ENCODE data around the gene IRF6.
A peak's percentile ranks its signal among the peaks of the same experiment; 100 is the strongest.

Gene IRF6

GRCh38 chr1:209759829-209760359 lies 46.0 kb downstream of the IRF6 start:
- DNase-seq (ENCODE audit: low read depth in 2 of 2) = no peak

GRCh38 chr1:209758400-209758799 lies 47.5 kb downstream of the IRF6 start:
- no peak for DNase-seq (ENCODE audit: low read depth in 2 of 2)

GRCh38 chr1:209756615-209757445 lies 49.1 kb downstream of the IRF6 start:
- DNase-seq (ENCODE audit: low read depth in 2 of 2) = no peak

- peak; percentile 34 to 48 for DNase-seq (ENCODE audit: low read depth in 2 of 2)
Observed at GRCh38 chr1:209755926-209756614, 49.9 kb downstream of the IRF6 start, which contains the start of gene TRAF3IP3. Gene TRAF3IP3, plus strand, starts transcription at chr1:209756053. Its CDS starts 3,987 bp downstream, at chr1:209760040.

GRCh38 chr1:209755256-209755655 lies 50.7 kb downstream of the IRF6 start:
- no peak for DNase-seq (ENCODE audit: low read depth in 2 of 2)

- no peak for DNase-seq (ENCODE audit: low read depth in 2 of 2)
Observed at GRCh38 chr1:209752890-209753289, 53.1 kb downstream of the IRF6 start.

- DNase-seq (ENCODE audit: low read depth in 2 of 2) = no peak
Observed at GRCh38 chr1:209751627-209752231, 54.2 kb downstream of the IRF6 start.

GRCh38 chr1:209749670-209750323 lies 56.1 kb downstream of the IRF6 start:
- no peak for DNase-seq (ENCODE audit: low read depth in 2 of 2)

GRCh38 chr1:209749205-209749604 lies 56.7 kb downstream of the IRF6 start:
- DNase-seq (ENCODE audit: low read depth in 2 of 2) = no peak

GRCh38 chr1:209748620-209749019 lies 57.3 kb downstream of the IRF6 start:
- DNase-seq (ENCODE audit: low read depth in 2 of 2) = no peak

GRCh38 chr1:209747580-209748262 lies 58.2 kb downstream of the IRF6 start:
- peak; percentile 58 to 74 for DNase-seq (ENCODE audit: low read depth in 2 of 2)

GRCh38 chr1:209746451-209747165 lies 59.3 kb downstream of the IRF6 start:
- no peak for DNase-seq (ENCODE audit: low read depth in 2 of 2)

GRCh38 chr1:209743145-209743482 lies 62.8 kb downstream of the IRF6 start:
- DNase-seq (ENCODE audit: low read depth in 2 of 2) = no peak

- no peak for DNase-seq (ENCODE audit: low read depth in 2 of 2)
Observed at GRCh38 chr1:209742409-209743144, 63.4 kb downstream of the IRF6 start.

- no peak for DNase-seq (ENCODE audit: low read depth in 2 of 2)
Observed at GRCh38 chr1:209741889-209742288, 64.1 kb downstream of the IRF6 start.

- DNase-seq (ENCODE audit: low read depth in 2 of 2) = no peak
Observed at GRCh38 chr1:209741193-209741592, 64.7 kb downstream of the IRF6 start.

GRCh38 chr1:209738270-209738669 lies 67.7 kb downstream of the IRF6 start:
- no peak for DNase-seq (ENCODE audit: low read depth in 2 of 2)

- DNase-seq (ENCODE audit: low read depth in 2 of 2) = no peak
Observed at GRCh38 chr1:209737118-209737505, 68.8 kb downstream of the IRF6 start.

GRCh38 chr1:209736490-209737117 lies 69.3 kb downstream of the IRF6 start:
- DNase-seq (ENCODE audit: low read depth in 2 of 2) = no peak
